K562 (cell line): Measurements from ENCODE around the gene MYO3B. TPM values are rescaled to one million over a fixed set of nuclear protein-coding genes. Genes with fewer than 3 reads are reported as not detected.

ENCODE experiments used
- MCM3 ChIP-seq: fragments of 450-650 bp; IDR thresholded peaks from 2 replicates; pipeline ENCODE4 v1.6.1; 2016
- MEF2D ChIP-seq: conservative IDR thresholded peaks from 2 replicates; pipeline ENCODE4 v1.6.1; 2016; ENCODE audit warnings: low read depth, missing genetic modification characterization, missing compliant biosample characterization
- NEUROD1 ChIP-seq: fragments of 150-350 bp; IDR thresholded peaks from 2 replicates; pipeline ENCODE4 v1.6.1; 2014; ENCODE audit warnings: borderline replicate concordance, low read length, low read depth; ENCODE audit not compliant: partially characterized antibody
- NRF1 ChIP-seq, 2 experiments: fragments of 450-650 bp; IDR thresholded peaks in 1 of 2; conservative IDR thresholded peaks in 1 of 2; 2 replicates each; pipeline ENCODE4 v1.6.1; 2014; ENCODE audit warnings: mild to moderate bottlenecking in 2 of 2
- RFX1 ChIP-seq: fragments of 450-650 bp; IDR thresholded peaks from 2 replicates; pipeline ENCODE4 v1.6.1; 2016; ENCODE audit warnings: mild to moderate bottlenecking, moderate library complexity
- SRSF3 ChIP-seq: fragments of 200-400 bp; formaldehyde crosslinking; IDR thresholded peaks from 2 replicates; pipeline ENCODE4 v1.6.1; 2016; ENCODE audit warnings: mild to moderate bottlenecking, low read length, moderate library complexity; ENCODE audit not compliant: insufficient read depth
- ZBTB17 ChIP-seq: fragments of 450-650 bp; formaldehyde crosslinking; IDR thresholded peaks from 2 replicates; pipeline ENCODE4 v1.4.0; 2020; ENCODE audit warnings: mild to moderate bottlenecking
- ZNF316 ChIP-seq: fragments of 450-650 bp; IDR thresholded peaks from 2 replicates; pipeline ENCODE4 v1.6.1; 2016
- polyA plus RNA-seq, 8 experiments: library from polyadenylated mRNA; depleted of rRNA in 4 of 8; stranded (reverse) in 5 of 8; unstranded in 3 of 8; fragments of >200 nt; fragmentation: Nextera tagmentation in 2 of 8; fragmentation: Illumina TruSeq in 1 of 8; extraction: Ambion mirVana in 2 of 8; extraction: Trizol in 1 of 8; gene quantifications; 2 replicates each; pipeline versions ENCODE4 v1.2.1 to v1.2.3, GENCODE V29; 2011 to 2014; ENCODE audit warnings: inconsistent platforms in 1 of 8, missing spikeins in 1 of 8
- total RNA-seq, 7 experiments: library from RNA; depleted of rRNA in 6 of 7; stranded (reverse); fragments of >200 nt in 6 of 7; fragmentation: Illumina TruSeq in 2 of 7; extraction: Trizol in 2 of 7; gene quantifications; 2 replicates each; pipeline versions ENCODE4 v1.2.1 to v1.2.3, GENCODE V29; 2011 to 2021; ENCODE audit warnings: low replicate concordance in 1 of 7
- TF ChIP-seq, protein P1 (sequence below): sonication (generic); formaldehyde crosslinking; IDR thresholded peaks from 2 replicates; pipeline ENCODE4 v1.8.0; 2022; ENCODE audit warnings: mild to moderate bottlenecking, missing genetic modification reagents
- TF ChIP-seq, protein P2 (sequence below): fragments of 450-650 bp; IDR thresholded peaks from 2 replicates; pipeline ENCODE4 v1.6.1; 2016
- TF ChIP-seq, protein P3 (sequence below): fragments of 200-800 bp; sonication (Bioruptor generic); IDR thresholded peaks from 2 replicates; pipeline ENCODE4 v1.6.1; 2016; ENCODE audit warnings: missing genetic modification characterization, missing compliant biosample characterization
- TF ChIP-seq, protein P4 (sequence below), 2 experiments: fragments of 450-650 bp; formaldehyde crosslinking in 1 of 2; IDR thresholded peaks; 2 replicates each; pipeline versions ENCODE4 v1.4.0 to v1.6.1; 2014 to 2020; ENCODE audit warnings: mild to moderate bottlenecking in 2 of 2, borderline replicate concordance in 1 of 2, low read depth in 1 of 2

MYO3B gene
- total and polyA plus RNA-seq, 9 of the 15 experiments (the other 6 are each of a cell fraction or from before 2014, with no cell fraction given): 2.7 to 6.5 (median 3.6) TPM

DNA sequence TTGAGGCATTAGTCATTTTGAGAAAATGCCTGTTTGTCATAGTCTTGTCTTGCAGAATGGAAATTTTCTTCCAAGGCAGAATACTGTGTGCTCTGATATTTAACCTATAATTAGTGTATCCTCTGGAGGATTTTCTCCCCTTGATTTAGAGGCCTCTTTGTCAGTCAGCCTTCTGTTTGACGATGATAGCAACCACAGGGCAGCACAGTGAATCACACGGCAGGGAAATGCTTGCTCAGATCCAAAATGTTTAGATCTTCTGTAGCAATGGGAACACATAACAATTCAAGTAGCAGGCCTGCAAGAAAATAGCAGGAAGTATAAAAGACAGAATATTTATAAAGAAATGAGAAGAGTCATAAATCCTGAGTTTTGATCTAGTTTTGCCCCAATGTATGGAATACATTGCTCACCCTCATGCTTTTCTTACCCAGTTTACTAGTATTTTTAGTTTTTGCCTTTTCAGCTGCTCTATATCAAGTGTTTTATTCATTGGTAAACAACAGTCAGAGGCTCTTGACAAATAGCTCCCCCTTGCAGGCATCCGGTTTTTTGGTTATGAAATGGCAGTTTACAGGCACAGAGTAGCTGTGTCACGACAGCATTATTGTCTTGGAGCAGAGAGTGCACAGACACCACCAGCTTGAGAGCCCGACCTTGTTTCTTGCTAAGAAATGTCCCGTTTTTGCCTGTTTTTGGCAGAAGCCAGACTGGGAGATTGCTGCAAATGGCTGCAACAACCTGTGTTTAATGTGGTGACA, 185.1 kb downstream of the MYO3B start (continued):
- TF ChIP-seq, protein P1, sequence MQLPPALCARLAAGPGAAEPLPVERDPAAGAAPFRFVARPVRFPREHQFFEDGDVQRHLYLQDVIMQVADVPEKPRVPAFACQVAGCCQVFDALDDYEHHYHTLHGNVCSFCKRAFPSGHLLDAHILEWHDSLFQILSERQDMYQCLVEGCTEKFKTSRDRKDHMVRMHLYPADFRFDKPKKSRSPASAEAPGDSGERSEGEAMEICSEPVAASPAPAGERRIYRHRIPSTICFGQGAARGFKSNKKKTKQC (CRISPR knock-in tag): no peak
- TF ChIP-seq MEF2D (tag) (no peak), RFX1 (peak; percentile 35), NRF1 (conservative IDR thresholded peaks at IDR 0.05 in 1 of 2, IDR thresholded peaks at IDR 0.05 in 1 of 2) (no peak), ZNF316 (peak; percentile 57; the same call in 1 of the 2 replicates), SRSF3 (no peak), ZBTB17 (0 out of 2 replicates have a peak, but pooled peaks have one; percentile 45), MCM3 (no peak), NEUROD1 (peak; percentile 15)
- TF ChIP-seq, protein P2, sequence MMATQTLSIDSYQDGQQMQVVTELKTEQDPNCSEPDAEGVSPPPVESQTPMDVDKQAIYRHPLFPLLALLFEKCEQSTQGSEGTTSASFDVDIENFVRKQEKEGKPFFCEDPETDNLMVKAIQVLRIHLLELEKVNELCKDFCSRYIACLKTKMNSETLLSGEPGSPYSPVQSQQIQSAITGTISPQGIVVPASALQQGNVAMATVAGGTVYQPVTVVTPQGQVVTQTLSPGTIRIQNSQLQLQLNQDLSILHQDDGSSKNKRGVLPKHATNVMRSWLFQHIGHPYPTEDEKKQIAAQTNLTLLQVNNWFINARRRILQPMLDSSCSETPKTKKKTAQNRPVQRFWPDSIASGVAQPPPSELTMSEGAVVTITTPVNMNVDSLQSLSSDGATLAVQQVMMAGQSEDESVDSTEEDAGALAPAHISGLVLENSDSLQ: peak; percentile 41
- TF ChIP-seq, protein P3, sequence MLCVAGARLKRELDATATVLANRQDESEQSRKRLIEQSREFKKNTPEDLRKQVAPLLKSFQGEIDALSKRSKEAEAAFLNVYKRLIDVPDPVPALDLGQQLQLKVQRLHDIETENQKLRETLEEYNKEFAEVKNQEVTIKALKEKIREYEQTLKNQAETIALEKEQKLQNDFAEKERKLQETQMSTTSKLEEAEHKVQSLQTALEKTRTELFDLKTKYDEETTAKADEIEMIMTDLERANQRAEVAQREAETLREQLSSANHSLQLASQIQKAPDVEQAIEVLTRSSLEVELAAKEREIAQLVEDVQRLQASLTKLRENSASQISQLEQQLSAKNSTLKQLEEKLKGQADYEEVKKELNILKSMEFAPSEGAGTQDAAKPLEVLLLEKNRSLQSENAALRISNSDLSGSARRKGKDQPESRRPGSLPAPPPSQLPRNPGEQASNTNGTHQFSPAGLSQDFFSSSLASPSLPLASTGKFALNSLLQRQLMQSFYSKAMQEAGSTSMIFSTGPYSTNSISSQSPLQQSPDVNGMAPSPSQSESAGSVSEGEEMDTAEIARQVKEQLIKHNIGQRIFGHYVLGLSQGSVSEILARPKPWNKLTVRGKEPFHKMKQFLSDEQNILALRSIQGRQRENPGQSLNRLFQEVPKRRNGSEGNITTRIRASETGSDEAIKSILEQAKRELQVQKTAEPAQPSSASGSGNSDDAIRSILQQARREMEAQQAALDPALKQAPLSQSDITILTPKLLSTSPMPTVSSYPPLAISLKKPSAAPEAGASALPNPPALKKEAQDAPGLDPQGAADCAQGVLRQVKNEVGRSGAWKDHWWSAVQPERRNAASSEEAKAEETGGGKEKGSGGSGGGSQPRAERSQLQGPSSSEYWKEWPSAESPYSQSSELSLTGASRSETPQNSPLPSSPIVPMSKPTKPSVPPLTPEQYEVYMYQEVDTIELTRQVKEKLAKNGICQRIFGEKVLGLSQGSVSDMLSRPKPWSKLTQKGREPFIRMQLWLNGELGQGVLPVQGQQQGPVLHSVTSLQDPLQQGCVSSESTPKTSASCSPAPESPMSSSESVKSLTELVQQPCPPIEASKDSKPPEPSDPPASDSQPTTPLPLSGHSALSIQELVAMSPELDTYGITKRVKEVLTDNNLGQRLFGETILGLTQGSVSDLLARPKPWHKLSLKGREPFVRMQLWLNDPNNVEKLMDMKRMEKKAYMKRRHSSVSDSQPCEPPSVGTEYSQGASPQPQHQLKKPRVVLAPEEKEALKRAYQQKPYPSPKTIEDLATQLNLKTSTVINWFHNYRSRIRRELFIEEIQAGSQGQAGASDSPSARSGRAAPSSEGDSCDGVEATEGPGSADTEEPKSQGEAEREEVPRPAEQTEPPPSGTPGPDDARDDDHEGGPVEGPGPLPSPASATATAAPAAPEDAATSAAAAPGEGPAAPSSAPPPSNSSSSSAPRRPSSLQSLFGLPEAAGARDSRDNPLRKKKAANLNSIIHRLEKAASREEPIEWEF (CRISPR knock-in tag): no peak; the same call in 1 of the 2 replicates
- TF ChIP-seq, protein P4, sequence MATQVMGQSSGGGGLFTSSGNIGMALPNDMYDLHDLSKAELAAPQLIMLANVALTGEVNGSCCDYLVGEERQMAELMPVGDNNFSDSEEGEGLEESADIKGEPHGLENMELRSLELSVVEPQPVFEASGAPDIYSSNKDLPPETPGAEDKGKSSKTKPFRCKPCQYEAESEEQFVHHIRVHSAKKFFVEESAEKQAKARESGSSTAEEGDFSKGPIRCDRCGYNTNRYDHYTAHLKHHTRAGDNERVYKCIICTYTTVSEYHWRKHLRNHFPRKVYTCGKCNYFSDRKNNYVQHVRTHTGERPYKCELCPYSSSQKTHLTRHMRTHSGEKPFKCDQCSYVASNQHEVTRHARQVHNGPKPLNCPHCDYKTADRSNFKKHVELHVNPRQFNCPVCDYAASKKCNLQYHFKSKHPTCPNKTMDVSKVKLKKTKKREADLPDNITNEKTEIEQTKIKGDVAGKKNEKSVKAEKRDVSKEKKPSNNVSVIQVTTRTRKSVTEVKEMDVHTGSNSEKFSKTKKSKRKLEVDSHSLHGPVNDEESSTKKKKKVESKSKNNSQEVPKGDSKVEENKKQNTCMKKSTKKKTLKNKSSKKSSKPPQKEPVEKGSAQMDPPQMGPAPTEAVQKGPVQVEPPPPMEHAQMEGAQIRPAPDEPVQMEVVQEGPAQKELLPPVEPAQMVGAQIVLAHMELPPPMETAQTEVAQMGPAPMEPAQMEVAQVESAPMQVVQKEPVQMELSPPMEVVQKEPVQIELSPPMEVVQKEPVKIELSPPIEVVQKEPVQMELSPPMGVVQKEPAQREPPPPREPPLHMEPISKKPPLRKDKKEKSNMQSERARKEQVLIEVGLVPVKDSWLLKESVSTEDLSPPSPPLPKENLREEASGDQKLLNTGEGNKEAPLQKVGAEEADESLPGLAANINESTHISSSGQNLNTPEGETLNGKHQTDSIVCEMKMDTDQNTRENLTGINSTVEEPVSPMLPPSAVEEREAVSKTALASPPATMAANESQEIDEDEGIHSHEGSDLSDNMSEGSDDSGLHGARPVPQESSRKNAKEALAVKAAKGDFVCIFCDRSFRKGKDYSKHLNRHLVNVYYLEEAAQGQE (IDR thresholded peaks at IDR 0.05; ENCODE audit: borderline replicate concordance): no peak
- TF ChIP-seq, protein P4 (CRISPR knock-in tag; IDR thresholded peaks at IDR 0.05; ENCODE audit: low read depth): 0 out of 2 replicates have a peak, but pooled peaks have one; percentile 30
